Adrenal gland (tissue), 12 donors: ENCODE data around the gene DMD. TPM values are rescaled to one million over a fixed set of nuclear protein-coding genes. Genes with fewer than 3 reads are reported as not detected.

ENCODE experiments used
- DNase-seq, 7 donors: peaks; one replicate each; pipeline ENCODE4 v3.0.0-alpha.2; 2019 to 2020
- H3K27ac ChIP-seq, 5 donors: fragments of 200-600 bp; sonication (generic) in 4 of 5; 1 replicate in 3 of 5; 2 replicates in 2 of 5; pipeline versions ENCODE4 v1.5.1 to v1.8.0; 2016 to 2020; ENCODE audit warnings: mild to moderate bottlenecking in 1 of 5
- H3K27me3 ChIP-seq: fragments of 200-600 bp; 2 replicates; pipeline ENCODE4 v1.8.0; 2021
- H3K36me3 ChIP-seq, 2 donors: fragments of 200-600 bp; replicated peaks in 1 of 2; 1 replicate in 1 of 2; 2 replicates in 1 of 2; pipeline versions ENCODE4 v1.5.1 to v1.8.0; 2018 to 2022
- H3K4me1 ChIP-seq, 2 donors: fragments of 200-600 bp; replicated peaks in 1 of 2; 1 replicate in 1 of 2; 2 replicates in 1 of 2; pipeline versions ENCODE4 v1.5.1 to v1.8.0; 2018 to 2021
- H3K4me3 ChIP-seq, 4 donors: fragments of 200-600 bp; sonication (generic) in 3 of 4; one replicate each; pipeline ENCODE4 v1.5.1; 2016 to 2018
- H3K9me3 ChIP-seq, 3 donors: fragments of 200-600 bp; sonication (generic) in 1 of 3; replicated peaks in 1 of 3; 1 replicate in 2 of 3; 2 replicates in 1 of 3; pipeline versions ENCODE4 v1.5.1 to v1.8.0; 2016 to 2021
- CTCF ChIP-seq, 6 experiments: fragments of 450-650 bp in 4 of 6; fragments of 200-600 bp in 2 of 6; sonication (generic) in 1 of 6; IDR thresholded peaks; 1 replicate in 5 of 6; 2 replicates in 1 of 6; pipeline versions ENCODE4 v1.5.1 to v1.8.0; 2016 to 2021; ENCODE audit warnings: antibody characterized with exemption in 6 of 6, mild to moderate bottlenecking in 2 of 6, moderate library complexity in 1 of 6
- POLR2A ChIP-seq, 2 donors: fragments of 450-650 bp; IDR thresholded peaks; one replicate each; pipeline ENCODE4 v1.6.1; 2017; ENCODE audit warnings: antibody characterized with exemption in 2 of 2, mild to moderate bottlenecking in 2 of 2, moderate library complexity in 1 of 2
- WGBS, 4 donors: extraction: QIAGEN DNeasy Blood & Tissue Kit in 2 of 4; methylation state at CpG; one replicate each; pipeline versions ENCODE4 v1.1.5 to v1.1.7; 2013 to 2017; 5-methylcytosine and 5-hydroxymethylcytosine counted together
- intact Hi-C, 2 donors: fragments of 100-400 bp; cut with DNase I; formaldehyde crosslinking; loops; one replicate each; pipeline versions ENCODE4 v1.14.1 to v1.15.0; 2022 to 2023
- polyA plus RNA-seq, 3 donors: library from polyadenylated mRNA; stranded (reverse); fragments of 200-250 nt in 2 of 3; fragments of 350-450 nt in 1 of 3; fragmentation: Illumina TruSeq in 1 of 3; extraction: RNeasy Lipid Tissue Mini Kit (QIAGEN cat#74804) in 1 of 3; gene quantifications; one replicate each; pipeline ENCODE4 v1.2.3, GENCODE V29; 2013 to 2014
- total RNA-seq, 9 donors: library from RNA; depleted of rRNA in 4 of 9; stranded (reverse); fragments of >200 nt in 4 of 9; fragments of 120-200 nt in 1 of 9; fragmentation: NEBNext Ultra II Directional in 1 of 9; extraction: Animal tissue kit (Norgen Biotek cat#: 25700) in 1 of 9; gene quantifications; one replicate each; pipeline versions ENCODE4 v1.1.0 to v1.2.4, GENCODE V29; 2013 to 2023
- donor health status: healthy with polysubstance abuse.
- donor health status: Bipolar disorder and iron deficiency.
- donor health status: DM: yes; HTN: yes; CAD: no.
- donor health status: DM: no; HTN: no; CAD: no.
- donor health status: DM: no; HTN: no; CAD: no.
- donor health status: DM: yes; HTN: yes; CAD: no.

The DMD gene
- total and polyA plus RNA-seq, 12 donors = 14.6 to 89.7 (median 36.2) TPM

- no peak for DNase-seq
- WGBS, 4 donors = 63 to 81% (median 72%) methylated on average over 4 of the region's 4 CpGs
- Histone ChIP-seq H3K4me3 (no peak overlapping the region), H3K27ac (no peak overlapping the region), H3K9me3 (no peaks in the 10 kb centered on the region), H3K4me1 (no peaks in the 10 kb centered on the region), H3K36me3 (no peaks in the 10 kb centered on the region), H3K27me3 (no peaks in the 10 kb centered on the region)
- intact Hi-C loops = no loop called here
- no peak for TF ChIP-seq POLR2A (IDR thresholded peaks at IDR 0.05)
- TF ChIP-seq CTCF (IDR thresholded peaks at IDR 0.05) = no peak
Measured at GRCh38 chrX:32599156-32599555, 612.2 kb downstream of the DMD start.

- Histone ChIP-seq H3K9me3 (no peaks in the 10 kb centered on the region), H3K27me3 (no peaks in the 10 kb centered on the region), H3K36me3 (no peaks in the 10 kb centered on the region), H3K27ac (no peak overlapping the region), H3K4me3 (no peak overlapping the region), H3K4me1 (no peaks in the 10 kb centered on the region)
- TF ChIP-seq CTCF (IDR thresholded peaks at IDR 0.05) = no peak
- no peak for TF ChIP-seq POLR2A (IDR thresholded peaks at IDR 0.05)
- no peak for DNase-seq
- 72 to 92% (median 85%) methylated on average over 4 of the region's 4 CpGs for WGBS, 4 donors
- intact Hi-C loops = no loop called here
Measured at GRCh38 chrX:32598707-32599106, 612.6 kb downstream of the DMD start.

- H3K4me1 ChIP-seq = no peaks in the 10 kb centered on the region
- H3K36me3 ChIP-seq = no peaks in the 10 kb centered on the region
- intact Hi-C loops = no loop called here
- no peaks in the 10 kb centered on the region for H3K9me3 ChIP-seq
- no peak for TF ChIP-seq CTCF (IDR thresholded peaks at IDR 0.05)
- no peak for TF ChIP-seq POLR2A (IDR thresholded peaks at IDR 0.05)
- no peak for DNase-seq
- no peak overlapping the region for H3K4me3 ChIP-seq
- no peaks in the 10 kb centered on the region for H3K27me3 ChIP-seq
- 69 to 86% (median 75%) methylated on average over 4 of the region's 4 CpGs for whole genome bisulfite sequencing, 4 donors
- H3K27ac ChIP-seq = no peak overlapping the region
Measured at GRCh38 chrX:32597777-32598176, 613.6 kb downstream of the DMD start.

- Histone ChIP-seq H3K9me3 (no peaks in the 10 kb centered on the region), H3K36me3 (no peaks in the 10 kb centered on the region), H3K27ac (no peak overlapping the region), H3K4me1 (no peaks in the 10 kb centered on the region), H3K27me3 (no peaks in the 10 kb centered on the region), H3K4me3 (no peak overlapping the region)
- WGBS, 4 donors = 77 to 95% (median 85%) methylated on average over 5 to 7 of the region's 7 CpGs
- DNase-seq = no peak
- TF ChIP-seq CTCF (IDR thresholded peaks at IDR 0.05) (no peak), POLR2A (IDR thresholded peaks at IDR 0.05) (no peak)
- intact Hi-C loops = no loop called here
Measured at GRCh38 chrX:32592786-32593185, 618.6 kb downstream of the DMD start.
